NCI-H2227 (cell line): ENCODE results near the gene PAFAH2.

ENCODE experiments used
- DNase-seq: peaks from one replicate; lab custom pipeline; 2025; ENCODE audit not compliant: unreplicated experiment; lab: John Stamatoyannopoulos, UW

PAFAH2 gene

GRCh38 chr1:25933479-25934365, 64.1 kb downstream of the PAFAH2 start:
- peak; percentile 75 for DNase-seq

- peak; percentile 41 for DNase-seq
Observed at GRCh38 chr1:25932811-25933400, 65.0 kb downstream of the PAFAH2 start.

- peak; percentile 55 for DNase-seq
Observed at GRCh38 chr1:25932321-25932720, 65.5 kb downstream of the PAFAH2 start.

GRCh38 chr1:25929016-25929415, 68.8 kb downstream of the PAFAH2 start:
- DNase-seq, result no peak

- DNase-seq, result peak; percentile 94
Observed at GRCh38 chr1:25927521-25928265, 70.2 kb downstream of the PAFAH2 start.

- DNase-seq, result peak; percentile 86
Observed at GRCh38 chr1:25926731-25927496, 70.9 kb downstream of the PAFAH2 start.

- DNase-seq, result no peak
Observed at GRCh38 chr1:25924454-25924853, 73.4 kb downstream of the PAFAH2 start.

- DNase-seq, result peak; percentile 84
Observed at GRCh38 chr1:25922971-25923552, 74.8 kb downstream of the PAFAH2 start.

- peak; percentile 88 for DNase-seq
Observed at GRCh38 chr1:25922056-25922970, 75.5 kb downstream of the PAFAH2 start.

- DNase-seq, result no peak
Observed at GRCh38 chr1:25918615-25919014, 79.2 kb downstream of the PAFAH2 start.

GRCh38 chr1:25917996-25918395, 79.9 kb downstream of the PAFAH2 start:
- DNase-seq, result no peak

GRCh38 chr1:25916460-25916859, 81.4 kb downstream of the PAFAH2 start:
- no peak for DNase-seq

- no peak for DNase-seq
Observed at GRCh38 chr1:25914074-25914995, 83.5 kb downstream of the PAFAH2 start.

GRCh38 chr1:25913206-25913605, 84.7 kb downstream of the PAFAH2 start:
- DNase-seq, result no peak

- no peak for DNase-seq
Observed at GRCh38 chr1:25912076-25912831, 85.6 kb downstream of the PAFAH2 start.

GRCh38 chr1:25911162-25911561, 86.7 kb downstream of the PAFAH2 start:
- no peak for DNase-seq
